ENCODE results near the gene HOXC11.

The HOXC11 gene

GRCh38 chr12:54026640-54027441 lies 53.9 kb downstream of the HOXC11 start:
- no peak for DNase-seq

Data from activated CD4-positive, alpha-beta T cell treated with anti-CD3 and anti-CD28 coated beads for 1 hour (primary cell).